ENCODE results near the gene FARSA. TPM values are rescaled to one million over a fixed set of nuclear protein-coding genes. Genes with fewer than 3 reads are reported as not detected.

Gene FARSA
- total RNA-seq, 1 donor from 2014 or later, result 49.1 TPM

GRCh38 chr19:12872941-12873890, 60.3 kb downstream of the FARSA start:
- Histone ChIP-seq H3K4me1 (ENCODE audit: control insufficient read depth in 3 of 3, insufficient read depth in 3 of 3, low read length in 3 of 3) (peaks cover 0 to 9% (median 7%) of the 10 kb centered on the region in 3 donors), H3K9ac (ENCODE audit: low read depth in 1 of 3, low read length in 3 of 3) (peak overlapping the region in 1 of 3 donors; percentile 25), H3K27ac (ENCODE audit: low read depth, low read length) (no peak overlapping the region), H3K9me3 (ENCODE audit: control insufficient read depth in 3 of 3, low read length in 3 of 3) (no peaks in the 10 kb centered on the region), H3K4me3 (ENCODE audit: low read length in 3 of 3) (peak overlapping the region in 2 of 3 donors; percentile 5 to 49), H3K27me3 (ENCODE audit: control insufficient read depth in 3 of 3, insufficient read depth in 3 of 3, low read length in 3 of 3) (peaks cover 5 to 13% (median 7%) of the 10 kb centered on the region in 3 donors), H3K36me3 (ENCODE audit: control insufficient read depth in 3 of 3, insufficient read depth in 3 of 3, low read length in 3 of 3) (peaks cover 11 to 14% (median 12%) of the 10 kb centered on the region in 3 donors)

Small RNAs within 50 kb of the gene (small RNA-seq; reads per million reads assigned to genes)
- gene MIR5695 (0.76 reads per million, percentile 73 among the genes with 10 or more reads in this experiment), gene MIR6515 (not detected)

Other genes with a start within 250 kb of the FARSA start
- not detected for gene GNG14, start 245.7 kb downstream of the FARSA start, total RNA-seq
- 3.1 TPM for gene FBXW9, start 237.1 kb downstream of the FARSA start, total RNA-seq
- gene TNPO2, start 209.8 kb downstream of the FARSA start, total RNA-seq, result 20.4 TPM
- 175 TPM for gene TRIR, start 199.0 kb downstream of the FARSA start, total RNA-seq
- 53.8 TPM for gene GET3, start 196.2 kb downstream of the FARSA start, total RNA-seq
- gene BEST2, start 181.9 kb downstream of the FARSA start, total RNA-seq, result not detected
- 13.6 TPM for gene HOOK2, start 158.2 kb downstream of the FARSA start, total RNA-seq
- gene JUNB, start 142.2 kb downstream of the FARSA start, total RNA-seq, result 31.3 TPM
- 207 TPM for gene PRDX2, start 131.9 kb downstream of the FARSA start, total RNA-seq
- gene THSD8, start 131.6 kb downstream of the FARSA start, total RNA-seq, result not detected
- 5.7 TPM for gene RNASEH2A, start 127.1 kb downstream of the FARSA start, total RNA-seq
- not detected for gene RTBDN, start 99.1 kb downstream of the FARSA start, total RNA-seq
- not detected for gene MAST1, start 95.2 kb downstream of the FARSA start, total RNA-seq
- 10.4 TPM for gene DNASE2, start 52.3 kb downstream of the FARSA start, total RNA-seq
- gene KLF1, start 46.5 kb downstream of the FARSA start, total RNA-seq, result 2.1 TPM
- 39.7 TPM for gene GCDH, start 42.6 kb downstream of the FARSA start, total RNA-seq
- gene SYCE2, start 14.4 kb downstream of the FARSA start, total RNA-seq, result not detected
- 382 TPM for gene CALR, start 4.9 kb upstream of the FARSA start, total RNA-seq
- 57.9 TPM for gene RAD23A, start 12.2 kb upstream of the FARSA start, total RNA-seq
- gene GADD45GIP1, start 23.5 kb upstream of the FARSA start, total RNA-seq, result 21.4 TPM
- not detected for gene DAND5, start 35.9 kb upstream of the FARSA start, total RNA-seq
- gene NFIX, start 61.8 kb upstream of the FARSA start, total RNA-seq, result 49.1 TPM
- gene LYL1, start 169.1 kb upstream of the FARSA start, total RNA-seq, result 13.6 TPM
- gene TRMT1, start 183.0 kb upstream of the FARSA start, total RNA-seq, result 13.0 TPM
- 10.4 TPM for gene NACC1, start 184.6 kb upstream of the FARSA start, total RNA-seq
- gene STX10, start 216.7 kb upstream of the FARSA start, total RNA-seq, result 24.5 TPM
- gene IER2, start 216.7 kb upstream of the FARSA start, total RNA-seq, result 23.5 TPM